AG09309 (cell line): ENCODE results near the gene MFSD1.
"Not testable (repeated sequence)": the region's sequence is repeated elsewhere in the genome, so short reads cannot be mapped to it uniquely, and the experiment has no call there.

ENCODE experiments used
- DNase-seq: peaks from one replicate; pipeline ENCODE4 v3.0.0-alpha.2; 2010; ENCODE audit warnings: low read depth
- H3K4me3 ChIP-seq: 2 replicates; pipeline ENCODE4 v1.5.1; 2011; ENCODE audit warnings: mild to moderate bottlenecking, low read depth, low read length, moderate library complexity; ENCODE audit not compliant: control insufficient read depth
- CTCF ChIP-seq: IDR thresholded peaks from 2 replicates; pipeline ENCODE4 v1.5.1; 2011; ENCODE audit warnings: mild to moderate bottlenecking, low read depth, low read length, inconsistent platforms; ENCODE audit not compliant: insufficient read depth, control insufficient read depth; ENCODE audit errors: missing control alignments

MFSD1 gene

GRCh38 chr3:158782283-158782989 is 19.4 kb upstream of the MFSD1 start:
- DNase-seq: no peak
- H3K4me3 ChIP-seq: no peak overlapping the region
- no peak for TF ChIP-seq CTCF

- no peak overlapping the region for H3K4me3 ChIP-seq
- TF ChIP-seq CTCF: no peak
- no peak for DNase-seq
These were observed 18.8 kb upstream of the MFSD1 start for GRCh38 chr3:158783051-158783450.

- no peak for DNase-seq
- TF ChIP-seq CTCF: no peak
- no peak overlapping the region for H3K4me3 ChIP-seq
These were observed 15.9 kb upstream of the MFSD1 start for GRCh38 chr3:158785972-158786371.

GRCh38 chr3:158788446-158788845 is 13.4 kb upstream of the MFSD1 start:
- TF ChIP-seq CTCF: no peak
- no peak for DNase-seq
- no peak overlapping the region for H3K4me3 ChIP-seq

- peak; percentile 59 for TF ChIP-seq CTCF
- no peak for DNase-seq
- no peak overlapping the region for H3K4me3 ChIP-seq
These were observed 12.3 kb upstream of the MFSD1 start for GRCh38 chr3:158789592-158789991.

GRCh38 chr3:158790901-158791589 is 10.8 kb upstream of the MFSD1 start:
- peak; percentile 51 for DNase-seq
- no peak overlapping the region for H3K4me3 ChIP-seq
- TF ChIP-seq CTCF: peak; percentile 85

- DNase-seq, H3K4me3 ChIP-seq: not testable (repeated sequence)
These were observed 10.3 kb upstream of the MFSD1 start for GRCh38 chr3:158791590-158791920.
